T-helper 1 cell treated with Interleukin-12 subunit alpha and Interleukin-12 subunit beta and Interleukin-4 antibody, amounts not matched to agents 30 ng/mL and 1 ng/mL, for 36 hours (primary cell): ENCODE data around the gene SEC61B. TPM values are rescaled to one million over a fixed set of nuclear protein-coding genes. Genes with fewer than 3 reads are reported as not detected.
"Not testable (repeated sequence)": the region's sequence is repeated elsewhere in the genome, so short reads cannot be mapped to it uniquely, and the experiment has no call there.

Source experiments
- intact Hi-C: fragments of 100-400 bp; cut with micrococcal nuclease; formaldehyde crosslinking; loops from one replicate; pipeline ENCODE4 v1.15.1; 2024
- total RNA-seq: library from RNA; stranded (reverse); gene quantifications from 2 replicates; pipeline ENCODE4 v1.2.3, GENCODE V29; 2022

SEC61B gene
- total RNA-seq, 1 donor from 2014 or later, result 189 TPM

GRCh38 chr9:99190597-99191283 lies 31.3 kb upstream of the SEC61B start:
- intact Hi-C loops, result no loop called here

- intact Hi-C loops, result no loop called here
Observed at GRCh38 chr9:99192786-99193465, 29.2 kb upstream of the SEC61B start.

GRCh38 chr9:99193466-99193821 lies 28.6 kb upstream of the SEC61B start:
- intact Hi-C loops, result no loop called here

GRCh38 chr9:99196484-99196883 lies 25.6 kb upstream of the SEC61B start:
- intact Hi-C loops, result not testable (repeated sequence)

- intact Hi-C loops, result no loop called here
Observed at GRCh38 chr9:99197124-99197630, 24.9 kb upstream of the SEC61B start.

- intact Hi-C loops, result no loop called here
Observed at GRCh38 chr9:99197987-99198386, 24.1 kb upstream of the SEC61B start.

- intact Hi-C loops, result no loop called here
Observed at GRCh38 chr9:99199938-99200539, 22.0 kb upstream of the SEC61B start.

GRCh38 chr9:99201603-99202002 lies 20.5 kb upstream of the SEC61B start:
- intact Hi-C loops, result no loop called here

GRCh38 chr9:99210572-99210971 lies 11.5 kb upstream of the SEC61B start:
- intact Hi-C loops, result no loop called here

GRCh38 chr9:99211746-99212145 lies 10.3 kb upstream of the SEC61B start:
- intact Hi-C loops, result no loop called here

GRCh38 chr9:99213197-99213596 lies 8.9 kb upstream of the SEC61B start:
- intact Hi-C loops, result no loop called here

GRCh38 chr9:99216073-99216472 lies 6.0 kb upstream of the SEC61B start:
- intact Hi-C loops, result no loop called here

GRCh38 chr9:99220011-99220410 lies 2.1 kb upstream of the SEC61B start:
- intact Hi-C loops, result loop anchor here (5.0 to 10.0 kb wide), 6 partner anchors 163 to 1588 kb away; partner anchors contain the start of genes ANP32B, MSANTD3, NCBP1 and TRMO

- intact Hi-C loops, result loop anchor here (1.0 to 10.0 kb wide), 12 partner anchors 15 to 1589 kb away; partner anchors contain the start of genes ANP32B, INVS, MSANTD3 and NCBP1
Observed at GRCh38 chr9:99221266-99221620, 839 bp upstream of the SEC61B start.

- intact Hi-C loops, result loop anchor here (1.0 to 10.0 kb wide), 14 partner anchors 32 to 1590 kb away; partner anchors contain the start of genes ANKS6, ANP32B, MSANTD3 and NCBP1
Observed at GRCh38 chr9:99222416-99223270, 561 bp downstream of the SEC61B start.

- intact Hi-C loops, result loop anchor here (5.0 to 10.0 kb wide), 6 partner anchors 167 to 1592 kb away; partner anchors contain the start of genes ANP32B, MSANTD3, NCBP1 and TRMO
Observed at GRCh38 chr9:99224445-99224844, 2.4 kb downstream of the SEC61B start.

- intact Hi-C loops, result loop anchor here (10.0 kb wide), 1 partner anchor 1241 kb away; the partner anchor contains the start of gene ANP32B
Observed at GRCh38 chr9:99226054-99226453, 4.0 kb downstream of the SEC61B start.

GRCh38 chr9:99230206-99230605 lies 8.1 kb downstream of the SEC61B start:
- intact Hi-C loops, result no loop called here

GRCh38 chr9:99231711-99232110 lies 9.6 kb downstream of the SEC61B start:
- intact Hi-C loops, result no loop called here

- intact Hi-C loops, result no loop called here
Observed at GRCh38 chr9:99234618-99235017, 12.5 kb downstream of the SEC61B start.

- intact Hi-C loops, result no loop called here
Observed at GRCh38 chr9:99235069-99235468, 13.0 kb downstream of the SEC61B start.
